ENCODE data around the gene PRKCE. TPM values are rescaled to one million over a fixed set of nuclear protein-coding genes. Genes with fewer than 3 reads are reported as not detected.

The PRKCE gene
- total RNA-seq, 2 experiments from 2014 or later: 17.0 to 42.1 TPM

GRCh38 chr2:46082531-46083485 lies 431.3 kb downstream of the PRKCE start:
- Histone ChIP-seq H4K20me1 (ENCODE audit: insufficient read depth, low read length) (no peaks in the 10 kb centered on the region), H3K4me1 (ENCODE audit: insufficient read depth, low read length, poor library complexity, severe bottlenecking) (no peaks in the 10 kb centered on the region), H3K27ac (ENCODE audit: low read depth, low read length, poor library complexity, severe bottlenecking) (no peak overlapping the region), H3K9me3 (ENCODE audit: low read length) (no peaks in the 10 kb centered on the region), H3K4me2 (ENCODE audit: low read length) (no peak overlapping the region), H3K9me2 (ENCODE audit: insufficient read depth, low read length) (no peaks in the 10 kb centered on the region), H2AFZ (ENCODE audit: low read length) (no peak overlapping the region), H3K4me3 (ENCODE audit: low read depth, low read length, poor library complexity, severe bottlenecking) (no peak overlapping the region), H3K36me3 (ENCODE audit: insufficient read depth, low read length) (no peaks in the 10 kb centered on the region), H3K79me2 (ENCODE audit: insufficient read depth, low read depth, low read length) (no peaks in the 10 kb centered on the region)
- intact Hi-C loops (cut with micrococcal nuclease; ENCODE audit: unreplicated experiment): no loop called here
- BruUV-seq (replicated peaks): no TSS peak
- TF ChIP-seq EZH2phosphoT487 (IDR thresholded peaks at IDR 0.05; ENCODE audit: borderline replicate concordance, low read depth, low read length) (no peak), CTCF (conservative IDR thresholded peaks at IDR 0.05; ENCODE audit: low read length) (no peak)
- DNase-seq (ENCODE audit: low spot score): no peak
- ChIA-PET POLR2A (interaction anchor here (1.3 kb wide), 1 partner anchor 44 kb away, joined by 3 read pairs; no protein-coding TSS in a partner anchor), CTCF (ENCODE audit: unreplicated experiment) (no interaction called here)

- Histone ChIP-seq H3K9me2 (ENCODE audit: insufficient read depth, low read length) (no peaks in the 10 kb centered on the region), H4K20me1 (ENCODE audit: insufficient read depth, low read length) (no peaks in the 10 kb centered on the region), H2AFZ (ENCODE audit: low read length) (no peak overlapping the region), H3K4me2 (ENCODE audit: low read length) (no peak overlapping the region), H3K36me3 (ENCODE audit: insufficient read depth, low read length) (no peaks in the 10 kb centered on the region), H3K27ac (ENCODE audit: low read depth, low read length, poor library complexity, severe bottlenecking) (no peak overlapping the region), H3K9me3 (ENCODE audit: low read length) (no peaks in the 10 kb centered on the region), H3K79me2 (ENCODE audit: insufficient read depth, low read depth, low read length) (no peaks in the 10 kb centered on the region), H3K4me3 (ENCODE audit: low read depth, low read length, poor library complexity, severe bottlenecking) (no peak overlapping the region), H3K4me1 (ENCODE audit: insufficient read depth, low read length, poor library complexity, severe bottlenecking) (no peaks in the 10 kb centered on the region)
- no peak for TF ChIP-seq EZH2phosphoT487 (IDR thresholded peaks at IDR 0.05; ENCODE audit: borderline replicate concordance, low read depth, low read length)
- no peak for TF ChIP-seq CTCF (conservative IDR thresholded peaks at IDR 0.05; ENCODE audit: low read length)
- intact Hi-C loops (cut with micrococcal nuclease; ENCODE audit: unreplicated experiment): no loop called here
- no TSS peak for BruUV-seq (replicated peaks)
- POLR2A ChIA-PET: interaction anchor here (0.6 to 0.7 kb wide), 2 partner anchors 20 to 56 kb away, joined by 3 to 4 read pairs; no protein-coding TSS in a partner anchor
- CTCF ChIA-PET (ENCODE audit: unreplicated experiment): no interaction called here
- DNase-seq (ENCODE audit: low spot score): no peak
Measured at GRCh38 chr2:46086578-46087070, 435.1 kb downstream of the PRKCE start.

- no peak overlapping the region for H3K4me2 ChIP-seq (ENCODE audit: low read length)
- ChIA-PET CTCF (ENCODE audit: unreplicated experiment) (no interaction called here), POLR2A (interaction anchor here (0.6 kb wide), 1 partner anchor 57 kb away, joined by 4 read pairs; no protein-coding TSS in a partner anchor)
- H3K9me3 ChIP-seq (ENCODE audit: low read length): no peaks in the 10 kb centered on the region
- DNase-seq (ENCODE audit: low spot score): no peak
- no peaks in the 10 kb centered on the region for H3K9me2 ChIP-seq (ENCODE audit: insufficient read depth, low read length)
- BruUV-seq (replicated peaks): no TSS peak
- no peak overlapping the region for H2AFZ ChIP-seq (ENCODE audit: low read length)
- no peak overlapping the region for H3K4me3 ChIP-seq (ENCODE audit: low read depth, low read length, poor library complexity, severe bottlenecking)
- TF ChIP-seq EZH2phosphoT487 (IDR thresholded peaks at IDR 0.05; ENCODE audit: borderline replicate concordance, low read depth, low read length) (no peak), CTCF (conservative IDR thresholded peaks at IDR 0.05; ENCODE audit: low read length) (no peak)
- H3K36me3 ChIP-seq (ENCODE audit: insufficient read depth, low read length): no peaks in the 10 kb centered on the region
- no peaks in the 10 kb centered on the region for H3K79me2 ChIP-seq (ENCODE audit: insufficient read depth, low read depth, low read length)
- no peaks in the 10 kb centered on the region for H3K4me1 ChIP-seq (ENCODE audit: insufficient read depth, low read length, poor library complexity, severe bottlenecking)
- no peaks in the 10 kb centered on the region for H4K20me1 ChIP-seq (ENCODE audit: insufficient read depth, low read length)
- no peak overlapping the region for H3K27ac ChIP-seq (ENCODE audit: low read depth, low read length, poor library complexity, severe bottlenecking)
- intact Hi-C loops (cut with micrococcal nuclease; ENCODE audit: unreplicated experiment): no loop called here
Measured at GRCh38 chr2:46087492-46087891, 436.0 kb downstream of the PRKCE start.

Measured in OCI-LY7 (cell line).